HEK293 (cell line): ENCODE data around the gene DDIT4.

Experiments used
- GFI1B ChIP-seq: fragments of 450-650 bp; formaldehyde crosslinking; IDR thresholded peaks from 2 replicates; pipeline ENCODE4 v1.5.1; 2016; ENCODE audit warnings: missing biosample characterization, missing genetic modification characterization
- GLI4 ChIP-seq: fragments of 450-650 bp; formaldehyde crosslinking; IDR thresholded peaks from 2 replicates; pipeline ENCODE4 v1.5.1; 2016; ENCODE audit warnings: missing biosample characterization, missing genetic modification characterization
- GLIS1 ChIP-seq: fragments of 450-650 bp; formaldehyde crosslinking; IDR thresholded peaks from 2 replicates; pipeline ENCODE4 v1.5.1; 2016; ENCODE audit warnings: missing biosample characterization, missing genetic modification characterization
- KLF7 ChIP-seq: fragments of 450-650 bp; formaldehyde crosslinking; IDR thresholded peaks from 2 replicates; pipeline ENCODE4 v1.5.1; 2016; ENCODE audit warnings: missing biosample characterization, missing genetic modification characterization, borderline replicate concordance
- SALL2 ChIP-seq: fragments of 450-650 bp; formaldehyde crosslinking; IDR thresholded peaks from 2 replicates; pipeline ENCODE4 v1.5.0; 2017; ENCODE audit warnings: missing biosample characterization, mild to moderate bottlenecking, missing genetic modification characterization, borderline replicate concordance
- SP2 ChIP-seq: fragments of 450-650 bp; formaldehyde crosslinking; IDR thresholded peaks from 2 replicates; pipeline ENCODE4 v1.5.1; 2016; ENCODE audit warnings: missing biosample characterization, missing genetic modification characterization
- YY1 ChIP-seq: fragments of 450-650 bp; formaldehyde crosslinking; IDR thresholded peaks from 2 replicates; pipeline ENCODE4 v1.5.1; 2018; ENCODE audit warnings: missing biosample characterization, missing genetic modification characterization
- ZBTB17 ChIP-seq: fragments of 450-650 bp; formaldehyde crosslinking; IDR thresholded peaks from 2 replicates; pipeline ENCODE4 v1.5.1; 2016; ENCODE audit warnings: missing biosample characterization, missing genetic modification characterization
- ZNF133 ChIP-seq: fragments of 450-650 bp; formaldehyde crosslinking; IDR thresholded peaks from 2 replicates; pipeline ENCODE4 v1.5.1; 2016; ENCODE audit warnings: missing biosample characterization, missing genetic modification characterization
- ZNF138 ChIP-seq: fragments of 450-650 bp; formaldehyde crosslinking; IDR thresholded peaks from 2 replicates; pipeline ENCODE4 v1.5.1; 2016; ENCODE audit warnings: missing biosample characterization, missing genetic modification characterization, borderline replicate concordance
- ZNF157 ChIP-seq: fragments of 450-650 bp; formaldehyde crosslinking; IDR thresholded peaks from 2 replicates; pipeline ENCODE4 v1.5.1; 2016; ENCODE audit warnings: missing biosample characterization, missing genetic modification characterization
- ZNF2 ChIP-seq: fragments of 450-650 bp; formaldehyde crosslinking; IDR thresholded peaks from 2 replicates; pipeline ENCODE4 v1.5.1; 2016; ENCODE audit warnings: missing biosample characterization, missing genetic modification characterization
- ZNF302 ChIP-seq: fragments of 450-650 bp; formaldehyde crosslinking; IDR thresholded peaks from 2 replicates; pipeline ENCODE4 v1.5.1; 2016; ENCODE audit warnings: missing biosample characterization, missing genetic modification characterization, low read depth
- ZNF311 ChIP-seq: fragments of 450-650 bp; formaldehyde crosslinking; IDR thresholded peaks from 2 replicates; pipeline ENCODE4 v1.5.1; 2017; ENCODE audit warnings: missing biosample characterization, missing genetic modification characterization, borderline replicate concordance
- ZNF341 ChIP-seq: fragments of 450-650 bp; formaldehyde crosslinking; IDR thresholded peaks from 2 replicates; pipeline ENCODE4; 2016; ENCODE audit warnings: low read depth, missing biosample characterization, missing genetic modification characterization
- ZNF354C ChIP-seq: fragments of 450-650 bp; formaldehyde crosslinking; IDR thresholded peaks from 2 replicates; pipeline ENCODE4 v1.5.1; 2016; ENCODE audit warnings: missing biosample characterization, missing genetic modification characterization, low read depth, borderline replicate concordance
- ZNF394 ChIP-seq: fragments of 450-650 bp; formaldehyde crosslinking; IDR thresholded peaks from 2 replicates; pipeline ENCODE4 v1.5.1; 2016; ENCODE audit warnings: missing biosample characterization, missing genetic modification characterization, mild to moderate bottlenecking, moderate library complexity, borderline replicate concordance
- ZNF596 ChIP-seq: fragments of 450-650 bp; IDR thresholded peaks from 2 replicates; pipeline ENCODE4 v1.5.0; 2018; ENCODE audit warnings: missing biosample characterization, mild to moderate bottlenecking, missing genetic modification characterization, moderate library complexity
- ZNF660 ChIP-seq: fragments of 450-650 bp; IDR thresholded peaks from 2 replicates; pipeline ENCODE4 v1.5.1; 2018; ENCODE audit warnings: missing biosample characterization, mild to moderate bottlenecking, missing genetic modification characterization
- ZNF670 ChIP-seq: fragments of 450-650 bp; formaldehyde crosslinking; IDR thresholded peaks from 2 replicates; pipeline ENCODE4 v1.5.1; 2016; ENCODE audit warnings: missing biosample characterization, missing genetic modification characterization, low read depth
- ZNF776 ChIP-seq: fragments of 450-650 bp; formaldehyde crosslinking; IDR thresholded peaks from 2 replicates; pipeline ENCODE4 v1.5.0; 2017; ENCODE audit warnings: missing biosample characterization, missing genetic modification characterization, borderline replicate concordance
- ZNF777 ChIP-seq: fragments of 450-650 bp; formaldehyde crosslinking; IDR thresholded peaks from 2 replicates; pipeline ENCODE4 v1.5.1; 2017; ENCODE audit warnings: missing biosample characterization, missing genetic modification characterization, borderline replicate concordance
- TF ChIP-seq, protein P1 (sequence below): fragments of 450-650 bp; formaldehyde crosslinking; conservative IDR thresholded peaks from 2 replicates; pipeline ENCODE4 v1.5.1; 2016; ENCODE audit warnings: low read depth, missing biosample characterization, missing genetic modification characterization
- TF ChIP-seq, protein P2 (sequence below): fragments of 450-650 bp; formaldehyde crosslinking; IDR thresholded peaks from 2 replicates; pipeline ENCODE4 v1.5.1; 2017; ENCODE audit warnings: missing biosample characterization, missing genetic modification characterization
- TF ChIP-seq, protein P3 (sequence below): fragments of 450-650 bp; formaldehyde crosslinking; IDR thresholded peaks from 2 replicates; pipeline ENCODE4 v1.5.1; 2016; ENCODE audit warnings: missing biosample characterization, missing genetic modification characterization
- TF ChIP-seq, protein P4 (sequence below): fragments of 450-650 bp; formaldehyde crosslinking; IDR thresholded peaks from 2 replicates; pipeline ENCODE4 v1.5.1; 2016; ENCODE audit warnings: missing biosample characterization, missing genetic modification characterization
- TF ChIP-seq, protein P5 (sequence below): fragments of 450-650 bp; formaldehyde crosslinking; IDR thresholded peaks from 2 replicates; pipeline ENCODE4 v1.5.1; 2017; ENCODE audit warnings: missing biosample characterization, missing genetic modification characterization

Gene DDIT4

DNA sequence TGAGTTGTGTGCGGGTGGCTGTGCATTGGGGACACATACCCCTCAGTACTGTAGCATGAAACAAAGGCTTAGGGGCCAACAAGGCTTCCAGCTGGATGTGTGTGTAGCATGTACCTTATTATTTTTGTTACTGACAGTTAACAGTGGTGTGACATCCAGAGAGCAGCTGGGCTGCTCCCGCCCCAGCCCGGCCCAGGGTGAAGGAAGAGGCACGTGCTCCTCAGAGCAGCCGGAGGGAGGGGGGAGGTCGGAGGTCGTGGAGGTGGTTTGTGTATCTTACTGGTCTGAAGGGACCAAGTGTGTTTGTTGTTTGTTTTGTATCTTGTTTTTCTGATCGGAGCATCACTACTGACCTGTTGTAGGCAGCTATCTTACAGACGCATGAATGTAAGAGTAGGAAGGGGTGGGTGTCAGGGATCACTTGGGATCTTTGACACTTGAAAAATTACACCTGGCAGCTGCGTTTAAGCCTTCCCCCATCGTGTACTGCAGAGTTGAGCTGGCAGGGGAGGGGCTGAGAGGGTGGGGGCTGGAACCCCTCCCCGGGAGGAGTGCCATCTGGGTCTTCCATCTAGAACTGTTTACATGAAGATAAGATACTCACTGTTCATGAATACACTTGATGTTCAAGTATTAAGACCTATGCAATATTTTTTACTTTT is 1.8 kb downstream of the DDIT4 start (continued):
- TF ChIP-seq ZBTB17 (tag by site-specific recombination) (no peak; the same call in 1 of the 2 replicates), ZNF138 (tag by site-specific recombination) (no peak), ZNF670 (tag by site-specific recombination) (no peak), KLF7 (tag by site-specific recombination) (peak; percentile 58; the same call in 1 of the 2 replicates), ZNF776 (tag by site-specific recombination) (no peak), GLIS1 (no peak), YY1 (no peak), ZNF133 (tag by site-specific recombination) (no peak), ZNF2 (tag by site-specific recombination) (no peak), GLI4 (no peak), GFI1B (tag by site-specific recombination) (no peak), ZNF157 (tag by site-specific recombination) (no peak), SP2 (tag by site-specific recombination) (peak; percentile 44; the same call in 1 of the 2 replicates), SALL2 (tag by site-specific recombination) (no peak), ZNF596 (tag by site-specific recombination) (no peak), ZNF660 (tag by site-specific recombination) (no peak), ZNF311 (tag by site-specific recombination) (no peak), ZNF354C (tag by site-specific recombination) (no peak), ZNF777 (tag by site-specific recombination) (no peak), ZNF394 (tag by site-specific recombination) (peak; percentile 90), ZNF302 (tag by site-specific recombination) (no peak), ZNF341 (tag by site-specific recombination) (peak; percentile 39; the same call in 1 of the 2 replicates)
- TF ChIP-seq, protein P1, sequence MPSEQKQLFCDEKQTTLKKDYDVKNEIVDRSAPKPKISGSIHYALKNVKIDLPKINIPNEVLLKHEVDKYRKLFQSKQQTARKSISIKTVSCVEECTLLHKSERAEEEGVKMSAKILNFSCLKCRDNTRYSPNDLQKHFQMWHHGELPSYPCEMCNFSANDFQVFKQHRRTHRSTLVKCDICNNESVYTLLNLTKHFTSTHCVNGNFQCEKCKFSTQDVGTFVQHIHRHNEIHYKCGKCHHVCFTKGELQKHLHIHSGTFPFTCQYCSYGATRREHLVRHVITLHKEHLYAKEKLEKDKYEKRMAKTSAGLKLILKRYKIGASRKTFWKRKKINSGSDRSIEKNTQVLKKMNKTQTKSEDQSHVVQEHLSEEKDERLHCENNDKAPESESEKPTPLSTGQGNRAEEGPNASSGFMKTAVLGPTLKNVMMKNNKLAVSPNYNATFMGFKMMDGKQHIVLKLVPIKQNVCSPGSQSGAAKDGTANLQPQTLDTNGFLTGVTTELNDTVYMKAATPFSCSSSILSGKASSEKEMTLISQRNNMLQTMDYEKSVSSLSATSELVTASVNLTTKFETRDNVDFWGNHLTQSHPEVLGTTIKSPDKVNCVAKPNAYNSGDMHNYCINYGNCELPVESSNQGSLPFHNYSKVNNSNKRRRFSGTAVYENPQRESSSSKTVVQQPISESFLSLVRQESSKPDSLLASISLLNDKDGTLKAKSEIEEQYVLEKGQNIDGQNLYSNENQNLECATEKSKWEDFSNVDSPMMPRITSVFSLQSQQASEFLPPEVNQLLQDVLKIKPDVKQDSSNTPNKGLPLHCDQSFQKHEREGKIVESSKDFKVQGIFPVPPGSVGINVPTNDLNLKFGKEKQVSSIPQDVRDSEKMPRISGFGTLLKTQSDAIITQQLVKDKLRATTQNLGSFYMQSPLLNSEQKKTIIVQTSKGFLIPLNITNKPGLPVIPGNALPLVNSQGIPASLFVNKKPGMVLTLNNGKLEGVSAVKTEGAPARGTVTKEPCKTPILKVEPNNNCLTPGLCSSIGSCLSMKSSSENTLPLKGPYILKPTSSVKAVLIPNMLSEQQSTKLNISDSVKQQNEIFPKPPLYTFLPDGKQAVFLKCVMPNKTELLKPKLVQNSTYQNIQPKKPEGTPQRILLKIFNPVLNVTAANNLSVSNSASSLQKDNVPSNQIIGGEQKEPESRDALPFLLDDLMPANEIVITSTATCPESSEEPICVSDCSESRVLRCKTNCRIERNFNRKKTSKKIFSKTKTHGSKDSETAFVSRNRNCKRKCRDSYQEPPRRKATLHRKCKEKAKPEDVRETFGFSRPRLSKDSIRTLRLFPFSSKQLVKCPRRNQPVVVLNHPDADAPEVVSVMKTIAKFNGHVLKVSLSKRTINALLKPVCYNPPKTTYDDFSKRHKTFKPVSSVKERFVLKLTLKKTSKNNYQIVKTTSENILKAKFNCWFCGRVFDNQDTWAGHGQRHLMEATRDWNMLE (tag by site-specific recombination), result no peak
- TF ChIP-seq, protein P2, sequence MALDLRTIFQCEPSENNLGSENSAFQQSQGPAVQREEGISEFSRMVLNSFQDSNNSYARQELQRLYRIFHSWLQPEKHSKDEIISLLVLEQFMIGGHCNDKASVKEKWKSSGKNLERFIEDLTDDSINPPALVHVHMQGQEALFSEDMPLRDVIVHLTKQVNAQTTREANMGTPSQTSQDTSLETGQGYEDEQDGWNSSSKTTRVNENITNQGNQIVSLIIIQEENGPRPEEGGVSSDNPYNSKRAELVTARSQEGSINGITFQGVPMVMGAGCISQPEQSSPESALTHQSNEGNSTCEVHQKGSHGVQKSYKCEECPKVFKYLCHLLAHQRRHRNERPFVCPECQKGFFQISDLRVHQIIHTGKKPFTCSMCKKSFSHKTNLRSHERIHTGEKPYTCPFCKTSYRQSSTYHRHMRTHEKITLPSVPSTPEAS, result peak; percentile 39; the same call in 1 of the 2 replicates
- TF ChIP-seq, protein P3, sequence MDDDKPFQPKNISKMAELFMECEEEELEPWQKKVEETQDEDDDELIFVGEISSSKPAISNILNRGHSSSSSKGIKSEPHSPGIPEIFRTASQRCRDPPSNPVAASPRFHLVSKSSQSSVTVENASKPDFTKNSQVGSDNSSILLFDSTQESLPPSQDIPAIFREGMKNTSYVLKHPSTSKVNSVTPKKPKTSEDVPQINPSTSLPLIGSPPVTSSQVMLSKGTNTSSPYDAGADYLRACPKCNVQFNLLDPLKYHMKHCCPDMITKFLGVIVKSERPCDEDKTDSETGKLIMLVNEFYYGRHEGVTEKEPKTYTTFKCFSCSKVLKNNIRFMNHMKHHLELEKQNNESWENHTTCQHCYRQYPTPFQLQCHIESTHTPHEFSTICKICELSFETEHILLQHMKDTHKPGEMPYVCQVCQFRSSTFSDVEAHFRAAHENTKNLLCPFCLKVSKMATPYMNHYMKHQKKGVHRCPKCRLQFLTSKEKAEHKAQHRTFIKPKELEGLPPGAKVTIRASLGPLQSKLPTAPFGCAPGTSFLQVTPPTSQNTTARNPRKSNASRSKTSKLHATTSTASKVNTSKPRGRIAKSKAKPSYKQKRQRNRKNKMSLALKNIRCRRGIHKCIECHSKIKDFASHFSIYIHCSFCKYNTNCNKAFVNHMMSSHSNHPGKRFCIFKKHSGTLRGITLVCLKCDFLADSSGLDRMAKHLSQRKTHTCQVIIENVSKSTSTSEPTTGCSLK, result no peak
- TF ChIP-seq, protein P4, sequence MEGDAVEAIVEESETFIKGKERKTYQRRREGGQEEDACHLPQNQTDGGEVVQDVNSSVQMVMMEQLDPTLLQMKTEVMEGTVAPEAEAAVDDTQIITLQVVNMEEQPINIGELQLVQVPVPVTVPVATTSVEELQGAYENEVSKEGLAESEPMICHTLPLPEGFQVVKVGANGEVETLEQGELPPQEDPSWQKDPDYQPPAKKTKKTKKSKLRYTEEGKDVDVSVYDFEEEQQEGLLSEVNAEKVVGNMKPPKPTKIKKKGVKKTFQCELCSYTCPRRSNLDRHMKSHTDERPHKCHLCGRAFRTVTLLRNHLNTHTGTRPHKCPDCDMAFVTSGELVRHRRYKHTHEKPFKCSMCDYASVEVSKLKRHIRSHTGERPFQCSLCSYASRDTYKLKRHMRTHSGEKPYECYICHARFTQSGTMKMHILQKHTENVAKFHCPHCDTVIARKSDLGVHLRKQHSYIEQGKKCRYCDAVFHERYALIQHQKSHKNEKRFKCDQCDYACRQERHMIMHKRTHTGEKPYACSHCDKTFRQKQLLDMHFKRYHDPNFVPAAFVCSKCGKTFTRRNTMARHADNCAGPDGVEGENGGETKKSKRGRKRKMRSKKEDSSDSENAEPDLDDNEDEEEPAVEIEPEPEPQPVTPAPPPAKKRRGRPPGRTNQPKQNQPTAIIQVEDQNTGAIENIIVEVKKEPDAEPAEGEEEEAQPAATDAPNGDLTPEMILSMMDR, result no peak
- TF ChIP-seq, protein P5, sequence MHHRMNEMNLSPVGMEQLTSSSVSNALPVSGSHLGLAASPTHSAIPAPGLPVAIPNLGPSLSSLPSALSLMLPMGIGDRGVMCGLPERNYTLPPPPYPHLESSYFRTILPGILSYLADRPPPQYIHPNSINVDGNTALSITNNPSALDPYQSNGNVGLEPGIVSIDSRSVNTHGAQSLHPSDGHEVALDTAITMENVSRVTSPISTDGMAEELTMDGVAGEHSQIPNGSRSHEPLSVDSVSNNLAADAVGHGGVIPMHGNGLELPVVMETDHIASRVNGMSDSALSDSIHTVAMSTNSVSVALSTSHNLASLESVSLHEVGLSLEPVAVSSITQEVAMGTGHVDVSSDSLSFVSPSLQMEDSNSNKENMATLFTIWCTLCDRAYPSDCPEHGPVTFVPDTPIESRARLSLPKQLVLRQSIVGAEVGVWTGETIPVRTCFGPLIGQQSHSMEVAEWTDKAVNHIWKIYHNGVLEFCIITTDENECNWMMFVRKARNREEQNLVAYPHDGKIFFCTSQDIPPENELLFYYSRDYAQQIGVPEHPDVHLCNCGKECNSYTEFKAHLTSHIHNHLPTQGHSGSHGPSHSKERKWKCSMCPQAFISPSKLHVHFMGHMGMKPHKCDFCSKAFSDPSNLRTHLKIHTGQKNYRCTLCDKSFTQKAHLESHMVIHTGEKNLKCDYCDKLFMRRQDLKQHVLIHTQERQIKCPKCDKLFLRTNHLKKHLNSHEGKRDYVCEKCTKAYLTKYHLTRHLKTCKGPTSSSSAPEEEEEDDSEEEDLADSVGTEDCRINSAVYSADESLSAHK (tag by site-specific recombination), result peak; percentile 9; the same call in 1 of the 2 replicates
